ENCODE results near the gene TP53I11.
A peak's percentile ranks its signal among the peaks of the same experiment; 100 is the strongest.

The TP53I11 gene

DNA sequence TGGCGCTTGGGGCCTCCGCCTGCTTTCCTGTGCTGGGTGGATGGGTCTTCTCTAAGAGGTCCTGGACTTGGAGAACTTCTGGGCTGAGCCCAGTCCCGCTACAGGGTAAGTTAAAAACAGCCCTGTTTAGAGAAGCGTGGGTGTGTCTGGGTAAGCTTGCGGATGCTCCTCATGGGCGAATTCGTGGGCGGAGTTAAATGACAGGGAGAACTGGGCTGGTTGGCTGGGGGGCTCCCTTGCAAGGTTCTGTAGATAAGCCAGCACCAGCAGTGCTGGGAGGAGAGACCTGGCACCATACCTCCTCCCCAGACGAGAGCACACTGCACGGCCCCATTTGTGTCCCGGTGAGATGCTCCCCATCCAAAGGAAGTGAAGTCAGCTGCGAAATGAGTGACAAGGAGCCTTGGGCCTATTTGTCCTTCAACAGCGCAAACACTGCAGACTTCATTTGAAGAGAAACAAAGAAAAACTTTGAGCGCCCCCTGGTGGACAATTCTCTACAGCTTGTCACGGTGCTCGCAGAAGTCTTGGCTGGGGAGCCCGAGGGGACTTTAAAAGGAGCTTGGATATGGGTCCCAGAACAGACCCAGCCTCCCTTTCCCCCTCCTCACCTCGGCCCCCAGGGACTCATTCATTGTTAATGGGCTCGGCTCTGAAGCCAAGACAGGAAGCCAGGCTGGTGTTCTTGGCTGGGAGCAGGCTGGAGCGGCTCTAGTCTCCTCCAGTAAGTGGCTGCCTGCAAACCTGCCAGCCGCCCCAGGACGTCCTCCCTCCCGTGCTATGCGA, 39.5 kb downstream of the TP53I11 start:
- peak; percentile 54 to 98 for DNase-seq

DNA sequence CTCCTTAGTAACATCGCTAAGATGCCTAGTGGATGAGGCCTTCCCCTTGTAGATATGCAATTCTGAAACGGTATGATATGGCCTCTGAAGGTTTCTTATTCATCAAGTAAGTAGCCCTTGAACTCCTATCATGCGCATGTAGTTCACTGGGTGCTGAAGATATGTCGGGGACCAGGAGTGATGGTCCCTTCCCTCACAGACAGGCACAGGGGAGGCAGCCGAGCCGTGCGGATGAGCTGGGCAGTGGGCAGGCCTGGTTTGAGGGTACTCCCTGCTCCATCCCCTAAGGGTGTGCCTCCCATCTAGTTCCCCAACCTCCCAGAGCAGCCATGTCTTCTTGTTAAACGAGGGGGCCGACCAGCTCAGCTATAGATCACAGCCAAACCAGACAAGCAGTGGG, 40.1 kb downstream of the TP53I11 start:
- no peak for DNase-seq

DNA sequence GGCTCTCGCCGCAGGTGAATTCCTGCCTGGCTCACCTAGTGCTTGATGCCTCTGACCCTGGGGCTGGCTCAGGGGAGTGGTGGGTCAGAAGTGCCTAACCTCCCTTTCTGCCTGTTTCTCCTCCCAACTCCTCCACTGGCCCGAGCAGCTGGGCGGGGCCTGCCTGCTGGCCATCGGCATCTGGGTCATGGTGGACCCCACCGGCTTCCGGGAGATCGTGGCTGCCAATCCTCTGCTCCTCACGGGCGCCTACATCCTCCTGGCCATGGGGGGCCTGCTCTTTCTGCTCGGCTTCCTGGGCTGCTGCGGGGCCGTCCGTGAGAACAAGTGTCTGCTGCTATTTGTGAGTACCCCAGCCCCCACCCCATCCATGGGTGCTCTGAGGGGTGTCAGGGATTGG, 41.1 kb downstream of the TP53I11 start:
- DNase-seq = no peak

DNA sequence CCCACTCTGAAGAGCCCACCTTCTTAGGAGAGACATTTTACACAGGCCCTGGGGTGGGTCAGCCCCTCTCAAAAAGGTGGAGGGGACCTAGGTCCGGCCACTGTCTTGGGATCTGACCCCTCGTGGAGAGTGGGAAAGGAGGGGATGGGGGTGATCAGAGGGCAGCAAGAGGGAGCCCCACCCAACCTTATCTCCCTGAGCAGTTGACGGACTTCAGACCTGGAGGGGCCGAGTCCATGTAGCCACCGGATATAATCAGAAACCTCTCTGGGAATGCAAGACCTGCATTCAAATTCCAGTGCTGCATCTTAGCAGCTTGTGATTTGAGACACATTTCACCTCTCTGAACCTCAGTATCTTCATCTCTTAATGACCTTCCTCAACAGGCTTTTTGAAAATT, 44.0 kb downstream of the TP53I11 start:
- DNase-seq = no peak

DNA sequence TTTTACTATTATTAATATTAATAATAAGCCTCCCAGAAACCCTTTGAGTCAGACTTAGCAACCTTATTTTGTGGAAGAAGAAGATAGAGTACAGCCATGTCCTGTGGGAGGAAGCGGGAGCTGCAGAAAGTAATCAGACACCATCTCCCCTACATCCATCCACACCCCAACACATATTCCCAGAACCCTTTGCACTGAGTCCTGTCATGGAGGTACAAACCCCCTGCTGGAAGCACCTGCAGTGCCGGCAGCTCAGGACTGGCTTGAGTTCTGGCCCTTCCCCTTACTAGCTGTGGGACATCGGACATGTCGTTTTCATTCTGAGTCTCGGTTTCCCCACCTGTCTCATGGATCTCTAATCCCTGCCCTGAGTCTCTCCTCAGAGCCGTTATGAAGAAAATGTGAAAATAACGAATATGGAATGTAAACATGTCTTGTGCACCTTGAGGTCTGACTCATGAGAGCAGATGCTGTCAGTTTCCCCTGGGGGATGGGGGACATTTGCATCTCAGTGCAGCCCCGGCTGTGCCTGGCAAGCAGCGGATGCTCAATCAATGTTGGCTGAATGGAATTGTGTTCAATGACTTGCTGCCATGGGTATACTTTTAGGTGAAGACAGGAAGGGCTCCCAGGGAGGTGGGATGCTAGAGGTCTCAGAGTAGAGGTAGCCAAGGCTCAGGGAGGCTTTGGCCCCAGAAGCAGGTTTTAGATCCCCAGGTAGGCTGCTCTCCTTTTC, 45.4 kb downstream of the TP53I11 start:
- no peak for DNase-seq

DNA sequence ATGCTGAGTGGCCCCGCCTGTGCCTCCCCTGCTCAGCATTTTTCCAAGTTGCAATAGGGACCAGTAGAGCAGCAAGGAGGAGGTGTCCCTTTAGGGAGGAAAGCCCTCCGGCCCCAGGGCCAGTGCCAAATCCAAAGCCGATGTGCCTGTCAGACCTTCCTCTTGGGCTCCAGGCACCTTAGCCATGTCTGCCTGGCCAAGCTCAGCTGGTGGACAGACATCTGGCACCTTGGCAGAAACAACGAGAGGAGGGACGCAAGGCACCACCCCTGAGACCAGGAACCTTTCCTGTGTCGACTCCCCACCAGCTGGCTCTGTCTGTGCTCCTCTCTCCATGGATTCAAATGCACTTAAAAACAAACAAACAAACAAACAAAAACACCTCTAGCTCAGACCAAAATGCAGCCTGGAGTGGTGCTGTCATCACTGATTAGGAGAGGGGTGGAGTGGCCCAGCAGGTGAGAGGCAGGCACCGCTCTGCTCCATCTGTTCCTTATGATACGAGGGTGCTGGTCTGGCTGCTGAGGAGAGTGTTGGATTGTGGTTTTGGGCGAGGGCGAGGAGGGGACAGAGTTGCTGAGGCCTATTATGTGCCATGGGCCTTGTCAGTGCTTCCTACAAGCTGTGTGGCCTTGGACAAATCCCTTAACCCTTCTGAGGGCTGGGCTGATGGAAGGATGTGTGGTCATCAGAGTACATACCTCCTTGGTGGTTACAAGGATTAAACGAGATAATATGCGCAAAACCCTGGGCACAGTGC, 46.2 kb downstream of the TP53I11 start:
- DNase-seq = no peak

DNA sequence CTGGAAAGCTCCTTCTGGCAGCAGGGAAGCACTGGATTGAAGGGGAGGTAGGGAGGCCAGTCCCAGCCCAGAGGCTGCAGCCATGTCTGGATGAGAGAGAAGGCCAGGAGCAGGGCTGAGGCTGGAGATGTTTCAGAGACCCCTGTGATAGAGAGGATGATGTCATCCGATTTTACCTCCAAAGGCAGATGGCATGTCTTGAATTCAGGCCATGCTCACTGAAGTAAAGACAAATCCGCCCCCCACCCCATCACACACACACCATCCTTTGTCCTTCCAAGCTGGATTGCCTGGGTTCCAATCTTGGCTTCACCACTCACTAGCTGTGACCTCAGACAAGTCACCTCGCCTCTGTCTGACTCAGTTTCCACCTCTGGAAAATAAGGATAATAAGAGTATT, 47.2 kb downstream of the TP53I11 start:
- DNase-seq = no peak

DNA sequence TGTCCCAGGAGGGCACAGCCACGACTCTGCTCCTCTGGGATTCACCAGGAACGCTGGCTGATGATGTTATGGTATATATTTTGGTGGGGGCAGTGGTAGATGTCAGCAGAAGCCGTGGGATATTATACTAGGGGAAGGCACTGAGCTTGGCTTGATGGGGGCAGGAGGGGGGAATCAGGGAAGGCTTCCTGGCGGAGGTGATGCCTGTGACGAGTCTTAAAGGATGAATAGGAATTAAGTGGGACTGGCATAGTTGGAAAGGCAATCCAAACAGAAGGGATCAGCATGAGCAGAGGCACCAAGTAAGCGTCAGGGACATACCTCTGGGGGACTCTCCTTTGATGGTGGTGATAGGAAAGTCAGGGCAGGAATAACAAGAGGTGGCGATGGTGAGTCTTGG, 47.6 kb downstream of the TP53I11 start:
- DNase-seq = no peak

DNA sequence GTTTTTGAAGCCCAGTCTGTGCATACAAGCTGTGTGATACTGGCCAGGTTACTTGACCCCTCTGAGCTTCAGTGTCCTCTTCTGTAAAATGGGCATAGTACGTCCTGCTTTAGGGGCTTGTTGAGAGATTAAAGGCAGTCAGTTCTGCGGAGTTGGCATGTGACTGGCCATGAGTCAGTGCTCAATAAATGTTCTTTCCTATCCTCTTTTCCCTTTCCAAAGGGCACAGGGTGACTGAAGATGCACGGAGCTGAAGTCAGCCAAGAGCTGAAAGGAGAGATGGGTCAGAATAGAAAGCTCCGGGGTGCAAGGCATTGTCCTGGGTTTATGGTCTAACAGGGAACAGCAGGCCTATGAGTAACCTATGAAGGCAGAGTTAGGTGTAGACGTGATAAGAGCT, 48.9 kb downstream of the TP53I11 start:
- DNase-seq = no peak

DNA sequence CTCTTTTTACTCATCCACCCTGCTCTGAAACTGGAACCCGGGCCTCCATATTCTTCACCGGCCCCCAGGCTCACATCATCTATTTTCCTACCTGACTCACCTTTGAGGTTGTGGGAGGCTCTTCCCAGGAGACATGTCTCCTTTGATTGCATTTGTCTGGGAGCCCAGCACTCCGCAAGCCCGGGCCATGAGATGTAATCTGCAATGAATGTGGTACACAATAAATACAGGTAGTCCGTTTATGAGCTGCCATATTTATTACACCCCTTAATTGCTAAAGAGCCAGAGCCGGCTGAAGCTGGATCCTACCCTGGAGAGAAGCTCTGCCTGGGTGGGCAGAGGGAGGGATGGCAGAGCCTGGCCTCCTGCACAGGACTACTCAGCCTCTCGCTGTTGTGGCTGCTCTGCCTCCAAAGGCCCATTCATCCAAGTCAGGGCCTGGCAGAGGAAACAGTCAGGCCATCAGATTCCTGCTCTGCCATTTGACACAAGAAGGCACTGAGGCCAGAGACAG, 49.5 kb downstream of the TP53I11 start:
- DNase-seq = no peak

DNA sequence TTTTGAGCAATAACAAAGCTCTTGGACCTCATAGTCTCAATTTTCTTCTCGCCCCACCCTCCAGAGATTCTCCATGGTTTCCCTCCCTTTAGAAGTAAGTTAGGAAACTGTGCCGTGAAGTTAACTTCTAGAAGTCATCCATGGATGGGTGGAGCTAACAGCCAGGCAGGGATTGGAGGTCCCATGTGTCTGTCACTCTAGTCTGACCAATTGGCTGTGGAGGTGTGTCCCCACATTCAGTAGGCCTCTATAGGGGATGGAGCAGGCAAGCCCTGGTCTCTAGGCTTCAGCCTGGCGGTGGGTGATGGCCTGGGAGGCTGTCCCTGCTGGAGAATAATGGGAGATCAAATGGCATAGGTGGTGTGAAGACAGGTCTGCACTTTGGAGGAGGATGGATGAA, 50.7 kb downstream of the TP53I11 start:
- DNase-seq = peak; percentile 28 to 70

DNA sequence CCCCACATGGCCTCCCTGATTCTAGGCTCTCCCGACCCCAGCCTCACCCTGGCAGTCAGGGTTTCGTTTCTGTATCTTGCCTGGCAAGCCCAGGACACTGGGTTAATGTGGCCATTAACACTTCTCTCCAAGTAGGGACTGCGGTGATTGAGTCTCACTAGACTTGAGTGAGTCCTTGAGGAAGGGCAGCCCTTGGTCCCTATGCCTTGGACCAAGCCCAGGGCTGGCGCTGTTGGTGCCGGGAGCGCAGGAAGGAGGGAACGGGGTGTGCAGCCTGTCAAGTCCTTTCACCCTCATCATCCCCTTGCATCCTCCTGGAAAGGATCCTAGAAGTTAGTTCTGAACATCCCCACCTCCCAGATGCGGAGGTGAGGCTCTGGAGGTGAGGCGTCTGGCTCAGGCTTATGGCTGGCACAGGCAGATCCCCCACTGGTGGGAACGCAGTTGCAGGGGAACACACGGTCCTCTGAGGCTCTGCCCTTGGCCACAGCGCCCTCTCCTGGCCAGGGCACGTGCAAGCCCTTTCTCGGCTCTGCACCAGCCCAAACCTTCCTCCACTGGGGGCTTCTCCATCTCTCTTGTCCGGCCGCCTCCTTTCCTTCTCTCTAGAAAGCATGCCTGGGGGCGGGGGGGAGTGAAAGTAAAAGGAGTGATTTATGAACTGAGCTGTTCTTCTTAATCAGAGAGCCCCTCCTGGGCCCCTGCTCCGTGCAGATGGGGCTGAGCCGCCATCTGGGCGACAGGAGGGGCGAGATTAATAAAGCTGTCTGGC, 56.7 kb downstream of the TP53I11 start:
- DNase-seq = peak in 1 of 2 donors; percentile 67

DNA sequence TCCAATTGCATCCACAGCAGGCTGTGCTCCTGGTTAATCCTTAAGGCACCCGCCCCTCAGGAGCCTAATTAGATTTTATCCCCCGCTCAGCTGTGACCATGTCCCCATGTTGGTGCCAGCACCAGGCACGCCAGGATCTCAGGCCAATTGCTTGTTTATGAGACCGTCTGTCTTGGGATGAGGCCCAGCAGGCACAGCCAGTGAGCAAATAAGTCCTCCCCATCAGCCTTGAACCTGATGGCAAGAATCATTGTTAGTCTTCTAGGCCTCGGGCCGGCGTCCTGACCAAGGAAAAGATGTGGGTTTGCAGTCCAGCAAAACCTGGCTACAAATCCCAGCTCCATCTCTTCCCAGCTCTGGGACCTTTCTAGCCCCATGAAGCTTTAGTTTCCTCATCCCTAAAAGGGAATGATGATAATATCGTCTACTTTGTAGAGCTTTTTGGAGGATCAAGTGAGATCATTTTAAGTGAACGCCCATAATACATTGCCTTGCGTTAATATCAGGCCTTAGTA, 57.3 kb downstream of the TP53I11 start:
- DNase-seq = no peak

DNA sequence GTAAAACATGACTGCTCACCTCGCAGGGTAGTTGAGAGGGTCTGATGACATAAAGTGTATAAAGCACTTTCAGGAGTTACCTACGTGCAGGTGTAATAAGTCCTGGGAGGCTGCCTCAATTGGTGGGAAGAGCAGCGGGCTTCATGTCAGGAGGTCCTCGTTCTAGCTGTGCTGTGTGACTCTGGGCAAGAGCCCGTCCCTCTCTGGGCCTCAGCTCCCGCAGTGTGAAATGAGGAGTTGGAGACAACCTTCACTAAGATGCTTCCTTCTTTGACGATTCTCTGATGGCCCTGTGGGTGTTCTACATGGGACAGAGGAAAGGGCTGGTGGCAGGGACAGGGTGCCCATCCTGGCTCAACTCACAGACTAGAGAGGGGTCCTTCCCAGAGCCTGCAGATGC, 57.8 kb downstream of the TP53I11 start:
- no peak for DNase-seq

DNA sequence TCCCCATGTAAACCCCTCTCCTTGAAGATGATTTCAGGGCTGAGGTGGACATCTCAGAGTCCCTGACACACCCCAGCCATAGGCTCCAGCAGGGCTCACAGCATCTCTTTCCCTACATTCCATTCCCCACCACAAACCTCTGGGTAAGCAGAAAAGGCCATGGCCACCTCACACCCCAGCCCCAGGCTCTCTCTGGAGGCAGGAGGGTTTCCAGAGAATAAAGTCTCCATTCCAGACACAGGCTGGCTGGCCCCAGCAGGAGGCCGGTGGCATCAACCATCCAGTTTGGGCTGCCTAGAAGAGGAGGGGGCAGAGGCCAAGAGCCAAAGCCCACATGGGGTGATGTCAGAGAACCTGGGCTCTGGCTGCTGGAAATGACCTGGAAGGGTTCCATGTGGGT, 61.4 kb downstream of the TP53I11 start:
- DNase-seq = no peak

DNA sequence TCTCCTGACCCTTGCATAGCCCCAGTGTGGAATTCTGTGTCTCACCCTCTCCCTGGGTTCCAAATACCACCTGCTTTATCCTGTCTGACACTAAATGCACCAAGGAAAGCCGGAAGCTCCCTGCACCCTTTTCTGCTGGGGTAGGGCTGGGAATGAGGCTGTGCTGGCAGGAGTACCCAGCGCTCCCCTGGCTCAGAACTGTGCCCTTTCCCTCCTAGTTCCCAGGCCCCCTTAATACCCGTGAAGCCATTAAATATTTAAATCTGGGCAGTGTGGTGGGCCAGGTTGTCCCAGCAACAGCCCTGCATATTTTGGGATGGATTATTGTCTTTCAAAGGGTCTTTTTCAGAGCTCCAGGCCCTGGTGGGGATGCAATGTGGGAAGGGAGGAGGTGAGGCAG, 63.0 kb downstream of the TP53I11 start:
- DNase-seq = no peak

DNA sequence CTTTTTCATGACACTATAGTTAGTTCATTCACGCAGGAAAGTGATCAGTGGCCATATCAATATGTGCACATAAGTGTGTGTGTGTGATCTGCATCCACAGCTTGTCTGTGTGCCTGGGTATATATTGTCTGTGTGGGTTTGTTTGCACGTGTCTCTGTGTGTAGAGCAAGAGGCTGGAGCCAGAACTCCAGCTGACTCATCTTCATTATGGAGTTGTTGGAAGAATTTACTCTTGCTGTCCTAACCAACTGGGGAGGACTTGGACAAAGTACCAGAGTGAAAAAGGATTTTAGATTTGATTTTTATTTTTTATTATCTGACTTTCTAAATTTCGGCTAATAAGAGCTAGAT, 63.9 kb downstream of the TP53I11 start:
- DNase-seq = no peak

DNA sequence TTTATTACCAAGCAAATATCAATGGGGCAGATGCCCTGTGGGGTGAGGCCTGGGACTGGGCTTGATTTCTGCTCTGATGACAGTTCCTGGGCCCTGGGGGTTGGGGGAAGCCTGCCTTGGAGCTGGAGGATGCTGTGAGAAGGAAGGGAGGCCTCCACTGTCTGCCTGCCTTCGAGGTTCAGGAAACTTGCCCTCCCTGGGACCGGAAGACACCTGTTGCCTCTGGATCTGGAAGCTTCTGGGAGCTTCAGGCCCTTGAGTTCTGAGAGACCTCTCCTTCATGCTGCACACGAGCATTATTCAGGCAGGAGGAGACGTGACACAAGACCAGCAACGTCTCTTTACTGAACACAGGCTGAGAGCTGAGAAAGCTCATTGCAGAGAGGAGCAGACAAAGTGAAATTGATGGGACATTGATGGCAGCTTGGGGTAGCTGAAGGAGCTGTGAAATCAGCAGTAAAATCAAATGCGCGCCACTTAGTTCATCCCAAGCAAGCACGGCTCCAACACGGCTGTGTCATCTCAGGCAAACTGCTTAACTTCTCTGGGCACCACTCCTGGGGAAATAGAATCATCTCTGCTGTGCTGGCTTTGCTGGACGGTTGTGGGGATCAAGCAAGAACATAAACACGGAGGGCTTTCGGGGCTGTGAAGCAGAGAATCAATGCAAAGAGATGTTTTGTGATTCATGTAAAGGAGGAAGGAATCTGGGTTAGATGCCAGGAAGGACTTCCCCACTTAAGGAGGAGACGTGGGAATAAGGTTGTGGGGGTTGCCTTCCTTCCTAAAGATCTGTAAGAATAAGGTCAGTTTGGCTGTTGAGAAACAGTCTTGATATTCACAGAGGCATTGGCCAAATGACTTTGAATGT, 64.5 kb downstream of the TP53I11 start:
- DNase-seq = no peak

DNA sequence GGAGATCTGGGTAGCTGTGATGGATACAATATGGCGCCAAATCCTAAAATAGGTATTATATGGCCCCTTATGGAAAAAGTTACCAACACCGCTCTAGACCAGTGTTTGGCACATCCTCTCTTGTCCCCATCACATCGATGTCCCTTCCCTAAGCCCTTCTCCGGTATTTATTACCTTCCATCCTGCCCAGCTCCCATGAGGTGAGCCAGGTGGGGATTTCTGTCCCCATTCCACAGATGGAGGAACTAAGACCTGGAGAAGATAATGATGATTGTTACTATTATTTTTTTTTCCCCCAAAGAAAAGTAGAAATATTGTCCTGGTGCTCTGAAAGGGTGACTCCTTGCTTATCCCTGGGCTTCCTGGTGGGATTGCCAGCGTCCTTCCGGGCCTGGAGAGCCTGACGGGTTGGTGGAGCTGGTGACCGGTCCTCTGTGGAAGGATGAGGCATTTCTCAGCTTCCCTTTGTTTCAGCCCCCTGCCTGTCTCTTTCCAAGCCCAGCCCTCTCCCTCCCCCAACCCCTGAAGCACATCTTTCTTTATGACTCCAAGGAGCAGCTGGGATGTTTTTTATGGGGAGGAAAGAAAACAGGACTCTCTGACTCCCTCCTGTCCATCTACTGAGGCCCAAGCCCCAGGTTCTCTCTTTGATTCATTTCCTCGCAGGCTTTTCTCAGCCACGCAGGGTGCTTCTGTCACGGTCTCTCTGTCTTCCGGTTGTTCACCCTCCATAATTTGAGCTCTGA, 65.4 kb downstream of the TP53I11 start:
- no peak for DNase-seq

DNA sequence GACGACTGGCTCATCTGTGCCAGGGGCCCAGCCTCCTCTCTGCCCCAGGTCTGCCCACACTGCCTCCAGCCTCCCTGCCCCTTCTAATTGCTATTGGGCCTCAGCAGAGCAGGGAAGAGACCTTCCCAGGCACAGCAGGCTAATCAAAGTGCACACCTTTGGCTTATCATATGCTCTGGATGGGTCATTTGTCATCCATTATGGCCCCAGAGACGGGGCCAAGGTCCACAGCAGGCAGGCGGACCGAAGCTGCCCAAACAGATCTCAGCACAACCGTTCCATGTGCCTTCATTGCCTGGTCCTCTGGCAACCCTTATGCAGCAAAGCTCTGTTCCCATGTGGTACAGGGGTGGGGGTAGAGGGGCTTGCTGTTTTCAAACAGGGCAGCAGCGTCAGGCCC, 66.6 kb downstream of the TP53I11 start:
- no peak for DNase-seq

DNA sequence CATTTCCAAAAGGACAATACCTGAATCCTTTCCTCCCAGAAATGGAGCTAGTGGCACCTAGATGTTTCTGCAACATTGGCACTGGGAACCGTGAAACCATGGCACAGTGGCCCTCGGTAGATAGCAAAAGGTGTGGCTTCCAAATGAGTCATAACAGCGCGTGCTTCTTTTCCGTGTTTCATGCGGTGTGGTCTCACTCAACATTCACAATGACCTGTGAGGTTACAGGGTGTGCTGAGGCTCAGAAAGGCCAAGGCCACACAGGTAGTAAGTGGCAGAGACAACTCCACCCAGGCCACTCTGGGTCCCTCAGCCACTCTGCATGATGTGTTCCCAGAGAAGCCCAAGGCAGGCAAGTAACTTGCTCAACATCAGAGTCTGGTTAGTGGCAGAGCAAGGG, 67.4 kb downstream of the TP53I11 start:
- no peak for DNase-seq
